Measurements from ENCODE around the gene B3GLCT. TPM values are rescaled to one million over a fixed set of nuclear protein-coding genes. Genes with fewer than 3 reads are reported as not detected.

Gene B3GLCT
- total and polyA plus RNA-seq, 2 donors (not counting 3 experiments of a cell fraction or from before 2014, with no cell fraction given) = 5.2 to 14.6 TPM

DNA sequence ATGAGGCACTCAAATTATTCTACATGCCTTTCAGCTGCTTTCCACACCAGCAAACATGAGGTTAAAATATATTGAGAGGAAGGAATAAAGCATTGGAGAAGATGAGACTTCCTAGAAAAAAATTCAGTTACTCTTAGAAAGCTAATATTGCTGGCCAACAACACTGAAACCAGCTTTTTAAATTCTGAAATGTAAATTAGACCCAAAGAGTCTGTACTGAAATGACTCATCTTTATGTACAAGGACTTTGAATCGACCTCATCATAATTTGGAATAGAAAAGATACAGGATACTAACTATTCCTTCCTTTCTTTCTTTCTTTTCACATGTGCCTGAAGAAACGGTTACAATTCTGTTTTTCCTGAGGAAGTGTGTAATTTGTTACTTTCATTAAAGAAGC is 31.6 kb upstream of the B3GLCT start:
- BruUV-seq (replicated peaks) = no TSS peak
- no peak overlapping the region for H3K4me3 ChIP-seq (replicated peaks in 1 of 3; ENCODE audit: insufficient read depth in 1 of 3, low read depth in 1 of 3, low read length in 3 of 3)
- H4K20me1 ChIP-seq (replicated peaks; ENCODE audit: control insufficient read depth, extremely low read depth, insufficient read depth, low read length) = no peaks in the 10 kb centered on the region
- FAIRE-seq (no peak), DNase-seq (ENCODE audit: low read depth, low spot score) (no peak)
- no peaks in the 10 kb centered on the region for H3K79me2 ChIP-seq (ENCODE audit: control insufficient read depth, insufficient read depth, low read length)
- dilution Hi-C loops (cut with MboI; ENCODE audit: extremely low pct_ligation_motif_present, low sequenced_read_pairs) (no loop called here), intact Hi-C loops (cut with micrococcal nuclease) (loop anchor here (10.0 kb wide), 2 partner anchors 863 to 1323 kb away; partner anchors contain the start of gene KATNAL1)
- H3K9me1 ChIP-seq (replicated peaks; ENCODE audit: control insufficient read depth, extremely low read depth, insufficient read depth, low read length) = no peaks in the 10 kb centered on the region
- H3K36me3 ChIP-seq (ENCODE audit: control insufficient read depth in 2 of 2, extremely low read depth in 1 of 2, insufficient read depth in 2 of 2, low read length in 2 of 2) = no peaks in the 10 kb centered on the region
- no peak overlapping the region for H2AFZ ChIP-seq (ENCODE audit: low read depth, low read length)
- H3K27ac ChIP-seq (ENCODE audit: insufficient read depth, low read depth, low read length) = no peak overlapping the region
- no peak overlapping the region for H3K9ac ChIP-seq (replicated peaks; ENCODE audit: extremely low read depth, insufficient read depth, low read length)
- POLR2A ChIA-PET = interaction anchor here (0.7 kb wide), 1 partner anchor 103 kb away, joined by 3 read pairs; no protein-coding TSS in a partner anchor
- peaks cover under 1% of the 10 kb centered on the region for H3K4me1 ChIP-seq (ENCODE audit: control insufficient read depth, extremely low read depth, insufficient read depth, low read length)
- H3K4me2 ChIP-seq (ENCODE audit: insufficient read depth, low read length) = no peak overlapping the region
- CTCF ChIA-PET = interaction anchor here (0.9 kb wide), 1 partner anchor 625 kb away, joined by 3 read pairs; no protein-coding TSS in a partner anchor
- H3K9me3 ChIP-seq (replicated peaks; ENCODE audit: control insufficient read depth, insufficient read depth, low read length) = no peaks in the 10 kb centered on the region
- no peak for TF ChIP-seq EZH2 (IDR thresholded peaks at IDR 0.05; ENCODE audit: borderline replicate concordance, low read depth, low read length, severe bottlenecking)
- TF ChIP-seq POLR2A (IDR thresholded peaks at IDR 0.05; ENCODE audit: low read depth, low read length) = no peak
- TF ChIP-seq MYC (IDR thresholded peaks at IDR 0.05; ENCODE audit: low read depth, low read length) = no peak
- no peak for TF ChIP-seq POLR2AphosphoS5 (IDR thresholded peaks at IDR 0.05; ENCODE audit: insufficient read depth, low read depth, low read length)
- TF ChIP-seq, protein P1, sequence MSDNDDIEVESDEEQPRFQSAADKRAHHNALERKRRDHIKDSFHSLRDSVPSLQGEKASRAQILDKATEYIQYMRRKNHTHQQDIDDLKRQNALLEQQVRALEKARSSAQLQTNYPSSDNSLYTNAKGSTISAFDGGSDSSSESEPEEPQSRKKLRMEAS (IDR thresholded peaks at IDR 0.05; ENCODE audit: insufficient read depth, insufficient read length) = no peak
- TF ChIP-seq JUN (IDR thresholded peaks at IDR 0.05; ENCODE audit: borderline replicate concordance, insufficient read depth, insufficient read length, low read depth) = no peak
- no peak for TF ChIP-seq GATA2 (IDR thresholded peaks at IDR 0.05; ENCODE audit: insufficient read depth, insufficient read length, low read depth, low read length)
- TF ChIP-seq, protein P2, sequence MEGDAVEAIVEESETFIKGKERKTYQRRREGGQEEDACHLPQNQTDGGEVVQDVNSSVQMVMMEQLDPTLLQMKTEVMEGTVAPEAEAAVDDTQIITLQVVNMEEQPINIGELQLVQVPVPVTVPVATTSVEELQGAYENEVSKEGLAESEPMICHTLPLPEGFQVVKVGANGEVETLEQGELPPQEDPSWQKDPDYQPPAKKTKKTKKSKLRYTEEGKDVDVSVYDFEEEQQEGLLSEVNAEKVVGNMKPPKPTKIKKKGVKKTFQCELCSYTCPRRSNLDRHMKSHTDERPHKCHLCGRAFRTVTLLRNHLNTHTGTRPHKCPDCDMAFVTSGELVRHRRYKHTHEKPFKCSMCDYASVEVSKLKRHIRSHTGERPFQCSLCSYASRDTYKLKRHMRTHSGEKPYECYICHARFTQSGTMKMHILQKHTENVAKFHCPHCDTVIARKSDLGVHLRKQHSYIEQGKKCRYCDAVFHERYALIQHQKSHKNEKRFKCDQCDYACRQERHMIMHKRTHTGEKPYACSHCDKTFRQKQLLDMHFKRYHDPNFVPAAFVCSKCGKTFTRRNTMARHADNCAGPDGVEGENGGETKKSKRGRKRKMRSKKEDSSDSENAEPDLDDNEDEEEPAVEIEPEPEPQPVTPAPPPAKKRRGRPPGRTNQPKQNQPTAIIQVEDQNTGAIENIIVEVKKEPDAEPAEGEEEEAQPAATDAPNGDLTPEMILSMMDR (IDR thresholded peaks at IDR 0.05; ENCODE audit: extremely low read depth in 1 of 2, insufficient read depth in 1 of 2, low read depth in 1 of 2, low read length in 2 of 2) = no peak
- no peak for TF ChIP-seq FOS (IDR thresholded peaks at IDR 0.05; ENCODE audit: borderline replicate concordance, insufficient read depth, low read length)
- H3K27me3 ChIP-seq (ENCODE audit: control insufficient read depth in 2 of 2, insufficient read depth in 2 of 2, low read length in 2 of 2) = no peaks in the 10 kb centered on the region

Data from endothelial cell of umbilical vein (primary cell).